GM12874 (cell line): ENCODE results near the gene ADRB2.

Experiments
- CTCF ChIP-seq: IDR thresholded peaks from 2 replicates; pipeline ENCODE4 v1.5.1; 2011; ENCODE audit warnings: low read depth, mild to moderate bottlenecking, control low read depth, low read length, moderate library complexity; ENCODE audit not compliant: insufficient read depth

ADRB2 gene

GRCh38 chr5:148856424-148856823 lies 30.0 kb downstream of the ADRB2 start:
- no peak for TF ChIP-seq CTCF

- no peak for TF ChIP-seq CTCF
These were observed 31.1 kb downstream of the ADRB2 start for GRCh38 chr5:148857474-148857873.

- no peak for TF ChIP-seq CTCF
These were observed 31.7 kb downstream of the ADRB2 start for GRCh38 chr5:148858106-148858505.

- no peak for TF ChIP-seq CTCF
These were observed 32.1 kb downstream of the ADRB2 start for GRCh38 chr5:148858547-148858946.

- TF ChIP-seq CTCF = no peak
These were observed 33.3 kb downstream of the ADRB2 start for GRCh38 chr5:148859703-148860102.

GRCh38 chr5:148860599-148860998 lies 34.2 kb downstream of the ADRB2 start:
- TF ChIP-seq CTCF = no peak

GRCh38 chr5:148861088-148861487 lies 34.7 kb downstream of the ADRB2 start:
- no peak for TF ChIP-seq CTCF

- TF ChIP-seq CTCF = no peak
These were observed 35.3 kb downstream of the ADRB2 start for GRCh38 chr5:148861696-148862095.
